Stomach (tissue), 9 donors: ENCODE measurements around the gene CPLX1. TPM values are rescaled to one million over a fixed set of nuclear protein-coding genes. Genes with fewer than 3 reads are reported as not detected.

Experiments used
- DNase-seq, 2 donors: peaks; one replicate each; pipeline versions ENCODE4 v3.0.0 to v3.0.0-alpha.2; 2013 to 2019
- H3K27ac ChIP-seq, 5 donors: fragments of 200-600 bp in 4 of 5; sonication (generic) in 4 of 5; one replicate each; pipeline ENCODE4 v1.5.1; 2013 to 2019; ENCODE audit warnings: mild to moderate bottlenecking in 1 of 5, moderate library complexity in 1 of 5
- H3K27me3 ChIP-seq, 3 donors: fragments of 200-600 bp; sonication (generic); one replicate each; pipeline ENCODE4 v1.5.1; 2017 to 2019; ENCODE audit warnings: mixed run types in 1 of 3
- H3K36me3 ChIP-seq, 4 donors: fragments of 200-600 bp; sonication (generic); 1 replicate in 3 of 4; 2 replicates in 1 of 4; pipeline ENCODE4 v1.5.1; 2016 to 2019
- H3K4me1 ChIP-seq, 4 donors: fragments of 200-600 bp; sonication (generic); one replicate each; pipeline ENCODE4 v1.5.1; 2016 to 2019
- H3K4me3 ChIP-seq, 4 donors: fragments of 200-600 bp; sonication (generic) in 3 of 4; one replicate each; pipeline ENCODE4 v1.5.1; 2016 to 2019; ENCODE audit warnings: mild to moderate bottlenecking in 1 of 4
- H3K9me3 ChIP-seq, 4 donors: fragments of 200-600 bp; sonication (generic); one replicate each; pipeline ENCODE4 v1.5.1; 2016 to 2019
- CTCF ChIP-seq, 7 experiments: fragments of 450-650 bp in 4 of 7; fragments of 200-600 bp in 3 of 7; sonication (generic) in 3 of 7; IDR thresholded peaks; one replicate each; pipeline ENCODE4 v1.5.1; 2016 to 2019; ENCODE audit warnings: antibody characterized with exemption in 7 of 7, control low read depth in 2 of 7, mild to moderate bottlenecking in 1 of 7
- EP300 ChIP-seq: sonication (generic); formaldehyde crosslinking; IDR thresholded peaks from one replicate; pipeline ENCODE4 v1.6.1; 2017; ENCODE audit warnings: antibody characterized with exemption
- POLR2A ChIP-seq, 4 donors: fragments of 450-650 bp; IDR thresholded peaks; one replicate each; pipeline ENCODE4 v1.6.1; 2016; ENCODE audit warnings: antibody characterized with exemption in 4 of 4, control low read depth in 2 of 4, mild to moderate bottlenecking in 1 of 4, moderate library complexity in 1 of 4
- POLR2AphosphoS5 ChIP-seq, 3 donors: sonication (generic); formaldehyde crosslinking; IDR thresholded peaks; one replicate each; pipeline ENCODE4 v1.6.1; 2016; ENCODE audit warnings: antibody characterized with exemption in 3 of 3
- WGBS, 5 donors: extraction: QIAGEN DNeasy Blood & Tissue Kit in 3 of 5; methylation state at CpG; one replicate each; pipeline versions ENCODE4 v1.1.5 to v1.1.7; 2013 to 2018; 5-methylcytosine and 5-hydroxymethylcytosine counted together
- intact Hi-C: fragments of 100-400 bp; cut with DNase I; formaldehyde crosslinking; loops from one replicate; pipeline ENCODE4 v1.15.1; 2023; ENCODE audit warnings: low total_unique reads
- polyA plus RNA-seq, 3 donors: library from polyadenylated mRNA; stranded (reverse); fragments of 200-250 nt; gene quantifications; one replicate each; pipeline ENCODE4 v1.2.3, GENCODE V29; 2013
- total RNA-seq, 5 donors: library from RNA; depleted of rRNA; stranded (reverse); fragments of >200 nt; gene quantifications; one replicate each; pipeline versions ENCODE4 v1.1.0 to v1.2.3, GENCODE V29; 2014 to 2016
- donor health status: healthy with polysubstance abuse.
- donor health status: Bipolar disorder and iron deficiency.
- donor health status: healthy.

Gene CPLX1
- total and polyA plus RNA-seq, 8 donors: 0.37 to 2.9 (median 1.9) TPM; not detected in 3

GRCh38 chr4:855880-856224, 29.9 kb upstream of the CPLX1 start:
- Histone ChIP-seq H3K27me3 (no peaks in the 10 kb centered on the region), H3K36me3 (peaks cover 49 to 95% (median 92%) of the 10 kb centered on the region in 4 donors), H3K4me3 (no peak overlapping the region), H3K9me3 (no peaks in the 10 kb centered on the region), H3K4me1 (no peaks in the 10 kb centered on the region), H3K27ac (no peak overlapping the region)
- no peak for DNase-seq
- intact Hi-C loops: no loop called here
- TF ChIP-seq POLR2AphosphoS5 (IDR thresholded peaks at IDR 0.05): no peak
- no peak for TF ChIP-seq EP300
- TF ChIP-seq CTCF (IDR thresholded peaks at IDR 0.05): no peak
- TF ChIP-seq POLR2A (IDR thresholded peaks at IDR 0.05): no peak
- WGBS, 5 donors: 0 to 100% (median 50%) methylated on average over 1 of the region's 1 CpG

- peaks cover 55 to 95% (median 92%) of the 10 kb centered on the region in 4 donors for H3K36me3 ChIP-seq
- intact Hi-C loops: no loop called here
- 89 to 99% (median 92%) methylated on average over 11 of the region's 11 CpGs for WGBS, 5 donors
- H3K27me3 ChIP-seq: no peaks in the 10 kb centered on the region
- no peaks in the 10 kb centered on the region for H3K4me1 ChIP-seq
- no peak for DNase-seq
- no peaks in the 10 kb centered on the region for H3K9me3 ChIP-seq
- no peak for TF ChIP-seq CTCF (IDR thresholded peaks at IDR 0.05)
- no peak for TF ChIP-seq EP300
- TF ChIP-seq POLR2A (IDR thresholded peaks at IDR 0.05): no peak
- no peak for TF ChIP-seq POLR2AphosphoS5 (IDR thresholded peaks at IDR 0.05)
- no peak overlapping the region for H3K4me3 ChIP-seq
- H3K27ac ChIP-seq: no peak overlapping the region
These were observed 28.4 kb upstream of the CPLX1 start for GRCh38 chr4:854356-854755.

GRCh38 chr4:853416-853781, 27.5 kb upstream of the CPLX1 start:
- TF ChIP-seq EP300 (no peak), POLR2A (IDR thresholded peaks at IDR 0.05) (no peak), POLR2AphosphoS5 (IDR thresholded peaks at IDR 0.05) (no peak), CTCF (IDR thresholded peaks at IDR 0.05) (no peak)
- Histone ChIP-seq H3K4me1 (no peaks in the 10 kb centered on the region), H3K27ac (no peak overlapping the region), H3K4me3 (no peak overlapping the region), H3K36me3 (peaks cover 47 to 95% (median 92%) of the 10 kb centered on the region in 4 donors), H3K9me3 (no peaks in the 10 kb centered on the region), H3K27me3 (no peaks in the 10 kb centered on the region)
- WGBS, 5 donors: 94 to 99% (median 95%) methylated on average over 22 to 33 of the region's 33 CpGs
- DNase-seq: no peak
- intact Hi-C loops: no loop called here

GRCh38 chr4:851701-852430, 25.9 kb upstream of the CPLX1 start:
- no peak for DNase-seq
- H3K36me3 ChIP-seq: peaks cover 35 to 91% (median 86%) of the 10 kb centered on the region in 4 donors
- no peak overlapping the region for H3K4me3 ChIP-seq
- H3K27ac ChIP-seq: no peak overlapping the region
- H3K27me3 ChIP-seq: no peaks in the 10 kb centered on the region
- H3K9me3 ChIP-seq: no peaks in the 10 kb centered on the region
- intact Hi-C loops: no loop called here
- 93 to 97% (median 95%) methylated on average over 26 to 33 of the region's 33 CpGs for WGBS, 5 donors
- no peaks in the 10 kb centered on the region for H3K4me1 ChIP-seq
- TF ChIP-seq POLR2AphosphoS5 (IDR thresholded peaks at IDR 0.05) (no peak), EP300 (no peak), POLR2A (IDR thresholded peaks at IDR 0.05) (no peak), CTCF (IDR thresholded peaks at IDR 0.05) (no peak)
